GM21825 (cell line): Measurements from ENCODE around the gene TACC3.

Source experiments
- ATAC-seq: cut with Tn5 transposase; IDR thresholded peaks from one replicate; pipeline ENCODE4 v1.9.1; 2021; ENCODE audit warnings: mild to moderate bottlenecking, moderate library complexity; ENCODE audit not compliant: unreplicated experiment

Gene TACC3

GRCh38 chr4:1756893-1757779 is 35.8 kb downstream of the TACC3 start:
- ATAC-seq = no peak

DNA sequence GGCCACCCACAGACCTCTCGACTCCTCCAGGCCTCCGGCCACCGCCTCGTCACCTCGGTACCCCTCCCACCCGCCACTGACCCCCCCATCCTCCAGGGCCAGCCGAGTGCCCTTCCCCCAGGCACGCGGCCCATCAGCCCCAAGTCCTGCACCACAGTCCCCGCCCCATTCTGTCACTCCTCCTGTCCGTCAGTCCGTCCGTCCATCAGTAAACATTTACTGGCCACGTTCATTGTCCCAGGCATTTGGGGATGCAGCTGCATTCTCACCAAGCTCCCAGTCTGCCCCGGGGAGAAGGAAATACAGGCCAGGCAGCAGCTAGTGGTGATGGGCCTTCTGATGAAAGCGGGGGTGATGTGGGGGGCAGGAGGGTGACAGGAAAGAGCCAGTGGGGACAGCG is 36.5 kb downstream of the TACC3 start:
- no peak for ATAC-seq

DNA sequence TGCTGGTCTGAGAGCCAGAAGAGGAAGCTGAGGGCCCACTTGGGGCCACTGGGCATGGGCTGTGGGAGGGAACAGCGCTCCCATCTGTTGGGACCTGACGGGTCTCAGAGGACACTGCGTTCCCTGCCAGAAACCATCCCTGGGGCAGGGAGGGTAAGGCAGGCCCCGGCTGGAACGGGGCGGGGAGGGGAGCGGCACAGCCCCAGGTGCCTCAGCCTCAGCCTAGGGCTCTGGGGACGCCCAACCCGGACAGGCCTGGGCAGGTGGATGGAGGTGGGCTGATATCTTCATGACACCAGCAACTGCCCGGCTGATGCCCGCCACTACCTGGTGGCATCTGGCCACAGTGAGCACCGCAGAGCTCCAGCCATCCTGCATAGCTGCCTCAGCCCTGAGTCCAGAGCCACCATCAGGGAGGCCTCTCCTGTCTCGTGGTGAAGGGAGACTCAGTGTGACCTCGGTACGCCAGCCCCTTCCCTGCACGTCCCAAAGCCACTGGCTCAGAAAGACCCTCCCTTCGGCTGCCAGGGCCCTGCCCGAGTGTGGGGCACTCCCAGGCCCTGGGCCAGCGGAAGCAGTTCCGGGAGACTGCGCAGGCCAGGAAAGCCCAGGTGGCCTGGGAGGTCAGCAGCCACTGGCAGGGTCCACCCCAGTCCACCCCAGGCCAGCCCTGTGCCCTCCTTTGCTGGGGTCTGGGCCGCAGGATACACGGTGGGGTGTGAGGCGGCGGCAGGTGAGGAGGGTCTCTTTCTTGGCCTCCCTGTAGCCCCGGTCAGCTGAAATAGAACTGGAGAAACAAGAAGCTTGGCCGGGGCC is 37.2 kb downstream of the TACC3 start:
- no peak for ATAC-seq

DNA sequence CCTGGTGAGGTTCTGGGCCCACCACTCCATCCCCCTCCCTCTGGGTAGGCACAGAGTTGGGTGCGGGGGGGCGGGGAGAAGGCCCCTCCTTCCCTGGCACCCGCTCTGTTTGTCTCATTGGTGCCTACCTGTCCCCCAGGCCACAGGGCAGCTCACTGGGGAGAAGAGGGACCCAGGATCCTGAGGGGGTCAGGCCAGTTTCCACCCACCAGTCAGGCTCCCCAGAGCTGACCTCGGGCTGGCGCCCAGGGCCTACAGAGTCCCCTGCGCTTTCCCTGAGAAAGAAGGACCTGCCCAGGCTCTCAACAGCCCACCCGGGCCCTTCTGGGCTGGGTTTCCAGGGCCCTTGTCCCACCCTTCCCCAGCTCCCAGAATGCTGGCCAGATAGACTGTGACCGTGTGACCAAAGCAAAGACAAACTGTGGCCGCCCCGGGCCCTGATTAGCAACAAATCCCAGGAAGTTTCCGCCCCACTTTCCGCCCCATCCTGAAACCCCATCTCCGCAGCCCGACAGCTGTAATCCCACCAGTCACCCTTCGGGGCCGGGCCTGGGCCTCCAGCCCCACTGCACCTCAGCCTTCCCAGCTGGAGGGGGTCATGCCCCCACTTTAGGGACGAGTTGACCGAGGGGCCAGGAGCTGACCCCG is 38.0 kb downstream of the TACC3 start:
- ATAC-seq = no peak

- no peak for ATAC-seq
Observed at GRCh38 chr4:1759818-1760223, 38.5 kb downstream of the TACC3 start.

DNA sequence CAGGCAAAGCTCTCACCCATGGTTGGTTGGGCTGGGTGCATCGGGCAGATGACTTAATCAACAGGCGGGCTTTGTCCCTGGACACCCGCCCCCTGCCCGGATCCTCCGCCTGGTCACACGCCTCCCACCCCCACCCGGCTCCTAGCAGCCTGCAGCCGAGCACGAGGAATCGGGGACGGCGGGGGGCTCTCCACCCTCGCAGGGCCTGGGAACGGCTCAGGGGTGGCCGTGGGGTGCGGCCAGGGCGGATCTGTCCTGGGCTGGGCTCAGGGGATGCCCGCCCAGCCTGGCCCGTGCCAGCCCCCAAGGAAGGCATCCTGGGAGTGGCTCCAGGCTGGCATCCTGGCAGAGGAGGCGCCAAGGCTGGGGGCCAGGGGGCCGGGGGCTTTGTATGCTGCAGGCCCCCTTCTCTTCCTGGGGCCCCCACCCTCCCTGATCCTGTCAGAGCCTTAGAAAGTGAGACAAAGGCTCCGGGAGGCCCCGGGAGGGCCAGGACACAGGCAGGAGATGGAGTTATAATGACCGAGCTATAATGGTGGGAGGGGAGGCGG is 39.3 kb downstream of the TACC3 start:
- ATAC-seq = no peak

GRCh38 chr4:1761130-1761689 is 39.9 kb downstream of the TACC3 start:
- no peak for ATAC-seq

DNA sequence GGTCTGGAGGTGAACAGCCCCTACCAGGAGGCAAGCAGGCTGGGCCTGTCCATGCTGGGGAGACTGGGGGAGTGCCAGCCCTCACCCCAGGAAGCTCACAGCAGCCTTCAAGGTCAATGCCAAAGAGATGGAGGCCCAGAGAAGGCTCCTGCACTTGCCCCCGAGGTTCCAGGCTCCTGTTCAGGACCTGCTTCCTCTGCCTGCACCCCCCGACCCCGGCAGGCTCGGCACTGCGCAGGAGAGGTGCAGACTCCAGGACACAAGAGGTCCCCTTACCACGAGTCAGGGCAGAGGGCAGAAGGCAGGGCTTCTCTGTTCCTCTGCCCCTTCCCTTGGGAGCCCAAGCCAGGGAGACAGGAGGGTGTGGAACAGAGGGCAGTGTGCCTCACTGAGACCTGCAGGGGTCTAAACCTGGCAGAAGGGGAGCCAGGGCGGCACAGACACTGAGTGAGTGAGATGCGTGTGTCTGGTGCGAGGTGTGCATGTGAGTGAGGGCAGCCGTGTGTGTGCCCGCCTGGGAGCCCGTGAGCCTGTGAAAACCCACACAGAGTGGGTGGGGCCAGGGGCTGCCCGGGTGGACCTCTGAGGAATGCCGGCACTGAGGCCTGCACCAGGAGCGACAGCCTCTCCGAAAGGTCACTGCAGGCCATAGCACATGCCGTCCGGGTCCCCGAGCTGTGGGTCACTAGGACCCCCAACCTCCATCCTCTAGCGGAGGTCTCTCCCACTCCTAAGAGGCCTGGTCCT is 41.1 kb downstream of the TACC3 start:
- no peak for ATAC-seq

DNA sequence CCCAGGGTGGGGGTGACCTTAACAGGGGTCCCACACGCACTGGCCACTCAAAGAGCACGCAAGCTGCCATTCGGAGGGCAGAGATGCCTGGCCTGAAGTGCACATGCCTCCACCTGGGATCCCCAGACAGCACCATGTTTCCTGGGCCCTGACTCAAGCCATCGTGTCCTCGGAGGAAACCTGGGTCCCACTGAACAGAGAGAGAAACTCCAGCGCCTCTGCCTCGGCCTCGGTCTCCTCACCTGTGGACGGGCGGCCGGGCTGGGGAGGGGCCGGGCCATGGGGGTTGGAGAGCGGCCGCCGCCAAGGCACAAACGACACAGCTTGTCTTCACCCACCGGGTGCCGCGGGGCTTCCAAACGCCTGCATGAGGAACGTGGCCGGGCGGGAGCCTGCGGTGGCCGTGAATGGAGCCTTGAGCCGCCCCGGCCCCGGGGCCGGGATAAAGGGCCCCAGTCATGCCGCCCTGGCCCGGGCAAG is 41.8 kb downstream of the TACC3 start:
- no peak for ATAC-seq

- ATAC-seq = no peak
Observed at GRCh38 chr4:1763550-1764080, 42.3 kb downstream of the TACC3 start.

- ATAC-seq = no peak
Observed at GRCh38 chr4:1764670-1765069, 43.3 kb downstream of the TACC3 start.

- ATAC-seq = no peak
Observed at GRCh38 chr4:1765409-1766072, 44.2 kb downstream of the TACC3 start.

GRCh38 chr4:1766106-1767060 is 45.1 kb downstream of the TACC3 start:
- ATAC-seq = no peak

DNA sequence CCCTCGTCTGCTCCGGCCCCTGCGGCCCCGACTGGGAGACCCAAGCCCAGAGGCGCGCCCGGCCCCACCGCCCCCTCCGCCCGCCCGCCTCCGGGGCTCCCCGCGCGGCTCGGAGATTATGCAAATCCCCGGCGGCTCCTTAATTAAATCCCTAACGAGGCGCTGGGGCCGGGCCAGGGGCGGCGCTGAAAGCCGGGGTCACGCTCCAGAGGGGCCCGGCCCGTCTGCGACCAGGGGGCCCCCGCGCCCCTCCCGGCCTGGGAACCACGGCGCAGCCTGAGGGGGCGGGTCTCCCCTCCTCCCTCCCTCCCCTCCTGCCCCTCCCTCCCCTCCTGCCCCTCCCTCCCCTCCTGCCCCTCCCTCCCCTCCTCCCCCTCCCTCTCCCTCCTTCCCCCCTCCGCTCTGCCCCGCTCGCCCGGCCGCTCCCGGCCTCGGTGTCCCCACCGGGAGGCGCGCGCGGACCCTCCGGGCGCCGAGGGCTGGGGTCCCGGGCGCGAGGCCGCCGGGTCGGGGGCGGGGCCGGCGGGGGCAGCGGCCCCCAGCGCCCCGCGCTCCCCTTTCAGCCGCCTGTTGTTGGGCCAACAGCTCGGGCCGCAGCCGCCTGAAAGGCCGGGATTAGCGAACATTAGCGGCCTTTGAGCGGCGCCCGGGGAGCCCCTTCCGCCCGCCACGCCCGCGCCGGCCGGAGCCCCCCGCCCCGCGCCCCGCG is 45.9 kb downstream of the TACC3 start:
- ATAC-seq = no peak

DNA sequence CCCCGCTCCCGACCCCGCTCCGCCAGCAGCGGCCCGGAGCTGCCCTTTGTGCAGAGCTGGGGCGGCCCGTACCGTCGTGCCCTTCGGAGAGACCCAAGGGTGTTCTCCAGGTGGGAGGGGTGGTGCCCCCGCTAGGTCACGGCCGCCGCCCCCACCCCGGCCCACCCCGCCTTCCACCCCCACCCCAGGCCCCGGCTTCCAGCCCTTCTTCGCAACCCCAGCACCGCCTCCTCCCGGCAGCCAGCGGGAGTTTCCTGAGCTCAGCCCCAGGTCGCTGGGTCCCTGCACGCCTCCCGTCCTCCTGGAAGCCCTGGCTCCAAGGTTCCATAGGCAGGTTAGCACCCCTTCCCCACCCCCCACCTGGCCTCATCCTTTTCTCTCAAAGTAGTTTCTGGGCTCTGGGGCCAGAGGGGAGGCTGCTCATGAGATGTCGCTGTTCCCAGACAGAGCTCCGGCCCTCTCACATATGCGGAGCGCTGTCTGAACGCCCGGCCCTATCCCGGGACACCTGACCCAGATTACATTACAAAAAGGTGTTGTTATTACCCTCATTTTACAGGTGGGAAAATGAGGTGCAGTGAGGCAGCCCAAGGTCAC is 46.5 kb downstream of the TACC3 start:
- no peak for ATAC-seq

DNA sequence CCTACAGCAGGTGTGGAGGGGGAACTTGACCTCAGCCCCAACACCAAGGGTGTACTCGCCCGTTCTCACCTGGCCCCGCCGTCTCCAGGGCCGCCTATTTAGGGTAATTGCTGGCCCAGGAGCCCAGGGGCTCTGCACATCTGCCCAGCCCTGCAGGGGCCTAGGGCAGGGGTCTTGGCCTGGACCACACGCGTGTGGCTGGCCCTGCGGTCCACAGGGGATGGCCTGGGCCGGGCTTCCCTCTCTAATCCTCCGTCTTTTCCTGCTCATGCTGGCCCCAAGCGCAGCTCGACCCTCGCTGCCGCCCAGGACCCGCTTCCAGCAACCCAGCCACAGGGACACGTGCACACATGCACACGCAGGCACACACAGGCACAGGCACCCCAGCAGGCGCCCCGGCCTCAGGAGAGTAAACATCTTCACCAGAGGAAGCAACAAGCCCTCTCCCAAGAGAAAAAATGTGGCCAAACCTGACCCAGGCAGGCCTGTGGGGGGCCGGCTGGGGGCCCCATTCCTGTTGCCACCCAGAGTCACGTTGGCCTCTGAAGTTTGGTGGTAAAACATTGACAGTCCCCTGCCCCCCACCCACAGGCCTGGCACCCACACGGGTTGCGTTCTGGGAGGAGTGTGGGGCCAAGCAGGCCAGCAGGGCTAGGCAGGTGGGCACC is 47.2 kb downstream of the TACC3 start:
- ATAC-seq = no peak

DNA sequence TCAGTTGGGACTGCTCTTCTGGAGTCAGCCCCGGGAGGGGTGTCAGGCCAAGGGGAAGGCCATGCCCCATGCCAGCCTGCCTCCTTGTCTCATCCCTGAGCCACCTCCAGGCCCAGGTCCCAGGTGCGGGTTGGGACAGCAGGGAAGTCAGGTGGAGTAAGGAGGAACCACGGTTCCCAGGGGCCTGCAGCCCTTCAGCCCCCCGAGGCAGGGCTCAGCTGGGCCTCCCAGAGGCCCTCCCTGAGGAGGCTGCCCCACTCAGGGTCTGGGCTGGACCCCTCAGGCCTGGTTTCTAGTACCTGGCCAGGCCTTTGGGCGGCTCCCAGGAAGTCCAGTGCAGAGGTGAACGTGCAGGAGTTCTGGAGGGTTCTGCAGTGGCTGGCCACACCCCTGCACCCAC is 48.4 kb downstream of the TACC3 start:
- ATAC-seq = no peak
